Endothelial cell (in vitro differentiated cells): ENCODE results near the gene IFNG-AS1. TPM values are rescaled to one million over a fixed set of nuclear protein-coding genes. Genes with fewer than 3 reads are reported as not detected.

Experiments
- DNase-seq: peaks from one replicate; pipeline ENCODE4 v3.0.0; 2021; ENCODE audit warnings: low spot score
- H3K27ac Mint-ChIP-seq: one replicate; pipeline ENCODE4 v1.8.0; 2021; ENCODE audit warnings: mixed read lengths, inconsistent platforms; ENCODE audit not compliant: unreplicated experiment
- H3K27me3 Mint-ChIP-seq: one replicate; pipeline ENCODE4 v1.8.0; 2021; ENCODE audit warnings: mild to moderate bottlenecking, moderate library complexity, mixed read lengths, inconsistent platforms; ENCODE audit not compliant: unreplicated experiment
- H3K36me3 Mint-ChIP-seq: one replicate; pipeline ENCODE4 v1.8.0; 2021; ENCODE audit warnings: mild to moderate bottlenecking, low read depth, mixed read lengths, inconsistent platforms; ENCODE audit not compliant: unreplicated experiment
- H3K4me1 Mint-ChIP-seq: one replicate; pipeline ENCODE4 v1.8.0; 2021; ENCODE audit warnings: mild to moderate bottlenecking, mixed read lengths, inconsistent platforms; ENCODE audit not compliant: unreplicated experiment
- H3K4me3 Mint-ChIP-seq: one replicate; pipeline ENCODE4 v1.8.0; 2021; ENCODE audit warnings: mild to moderate bottlenecking, mixed read lengths, inconsistent platforms; ENCODE audit not compliant: unreplicated experiment
- H3K9me3 Mint-ChIP-seq: one replicate; pipeline ENCODE4 v1.8.0; 2021; ENCODE audit warnings: mixed read lengths, inconsistent platforms; ENCODE audit not compliant: unreplicated experiment
- CTCF ChIP-seq: fragments of 200-600 bp; sonication (generic); IDR thresholded peaks from one replicate; pipeline ENCODE4 v1.5.0; 2021; ENCODE audit warnings: antibody characterized with exemption; ENCODE audit not compliant: unreplicated experiment
- total RNA-seq: library from RNA; stranded (reverse); fragmentation: NEBNext Ultra II Directional; extraction: Animal tissue kit (Norgen Biotek cat#: 25700); gene quantifications from one replicate; pipeline ENCODE4 v1.2.1, GENCODE V29; 2021; ENCODE audit not compliant: unreplicated experiment

Gene IFNG-AS1
- total RNA-seq, 1 donor from 2014 or later: not detected

DNA sequence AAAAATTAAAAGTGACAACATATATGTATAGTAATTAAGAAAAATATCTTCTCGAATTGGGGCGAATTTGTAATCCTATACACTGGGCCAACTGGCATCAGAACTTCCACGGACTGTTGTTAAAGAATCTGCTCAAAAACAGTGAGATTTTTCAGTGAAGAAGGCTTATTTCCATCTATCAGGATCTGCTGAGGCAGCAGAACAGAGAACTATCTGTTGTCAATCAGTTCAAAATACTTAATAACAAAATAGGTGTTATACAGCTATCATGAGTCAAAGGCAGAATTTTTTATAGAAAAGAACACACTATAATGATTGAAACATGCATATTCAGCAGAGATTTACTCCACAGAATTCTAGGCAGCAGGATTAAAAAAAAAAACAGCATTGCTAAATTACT lies 41.9 kb downstream of the IFNG-AS1 start:
- Mint-ChIP-seq H3K4me1 (no peaks in the 10 kb centered on the region), H3K9me3 (no peaks in the 10 kb centered on the region), H3K4me3 (no peak overlapping the region), H3K27me3 (no peaks in the 10 kb centered on the region), H3K27ac (no peak overlapping the region), H3K36me3 (no peaks in the 10 kb centered on the region)
- no peak for TF ChIP-seq CTCF
- DNase-seq: no peak

GRCh38 chr12:68031881-68032739 lies 42.9 kb downstream of the IFNG-AS1 start:
- Mint-ChIP-seq H3K9me3 (no peaks in the 10 kb centered on the region), H3K27ac (no peak overlapping the region), H3K36me3 (no peaks in the 10 kb centered on the region), H3K27me3 (no peaks in the 10 kb centered on the region), H3K4me3 (no peak overlapping the region), H3K4me1 (no peaks in the 10 kb centered on the region)
- TF ChIP-seq CTCF: no peak
- no peak for DNase-seq

DNA sequence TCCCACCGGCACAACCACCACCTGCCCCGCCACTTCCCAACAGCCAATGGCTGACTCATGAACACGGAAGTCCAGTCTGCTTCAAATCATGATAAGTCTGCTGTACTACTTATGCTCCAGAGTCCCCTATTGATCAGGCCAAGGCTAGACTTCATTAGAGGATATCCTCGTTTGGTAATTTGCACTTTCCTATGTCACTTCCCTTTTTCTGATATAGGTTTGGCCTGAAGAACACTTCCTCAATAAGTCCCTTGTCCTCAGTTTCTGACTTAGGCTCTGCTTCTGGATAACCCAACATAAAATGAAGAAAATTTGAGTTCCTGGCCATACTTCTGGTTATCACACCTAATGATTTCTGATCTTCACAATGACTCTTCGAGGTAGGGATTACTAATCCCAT lies 45.3 kb downstream of the IFNG-AS1 start:
- no peak overlapping the region for H3K27ac Mint-ChIP-seq

DNA sequence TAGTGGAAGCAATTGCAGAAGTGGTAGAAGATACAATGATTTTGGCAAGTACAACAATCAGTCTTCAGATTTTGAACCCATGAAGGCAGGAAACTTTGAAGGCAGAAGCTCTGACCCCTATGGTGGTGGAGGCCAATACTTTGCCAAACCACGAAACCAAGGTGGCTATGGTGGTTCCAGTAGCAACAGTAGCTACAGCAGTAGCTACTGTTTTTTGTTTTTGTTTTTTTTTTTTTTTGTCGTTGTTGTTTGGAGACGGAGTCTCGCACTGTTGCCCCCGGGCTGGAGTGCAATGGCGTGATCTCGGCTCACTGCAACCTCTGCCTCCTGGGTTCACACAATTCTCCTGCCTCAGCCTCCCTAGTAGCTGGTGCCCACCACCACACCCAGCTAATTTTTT lies 47.4 kb downstream of the IFNG-AS1 start:
- no peak for TF ChIP-seq CTCF
- Mint-ChIP-seq H3K27ac (no peak overlapping the region), H3K9me3 (no peaks in the 10 kb centered on the region), H3K4me3 (no peak overlapping the region), H3K4me1 (peaks cover 6% of the 10 kb centered on the region), H3K36me3 (no peaks in the 10 kb centered on the region), H3K27me3 (no peaks in the 10 kb centered on the region)
- DNase-seq: no peak

More for the DNA sequence above, 45.3 kb downstream of the IFNG-AS1 start:
- H3K36me3 Mint-ChIP-seq: no peaks in the 10 kb centered on the region
- DNase-seq: no peak
- H3K27me3 Mint-ChIP-seq: no peaks in the 10 kb centered on the region
- TF ChIP-seq CTCF: no peak
- H3K4me3 Mint-ChIP-seq: no peak overlapping the region
- H3K9me3 Mint-ChIP-seq: no peaks in the 10 kb centered on the region
- H3K4me1 Mint-ChIP-seq: no peaks in the 10 kb centered on the region

GRCh38 chr12:68037616-68038255 lies 48.5 kb downstream of the IFNG-AS1 start:
- H3K4me3 Mint-ChIP-seq: no peak overlapping the region
- no peak overlapping the region for H3K27ac Mint-ChIP-seq
- H3K36me3 Mint-ChIP-seq: no peaks in the 10 kb centered on the region
- H3K9me3 Mint-ChIP-seq: no peaks in the 10 kb centered on the region
- H3K4me1 Mint-ChIP-seq: peaks cover 11% of the 10 kb centered on the region
- no peaks in the 10 kb centered on the region for H3K27me3 Mint-ChIP-seq
- no peak for DNase-seq
- no peak for TF ChIP-seq CTCF
